Measurements from ENCODE around the gene TMTC4.

GRCh38 chr13:100707818-100708740 lies 33.5 kb upstream of the TMTC4 start:
- TF ChIP-seq CTCF (IDR thresholded peaks at IDR 0.05 in 4 of 5, conservative IDR thresholded peaks at IDR 0.05 in 1 of 5) (no peak), POLR2A (IDR thresholded peaks at IDR 0.05) (no peak)

Measured in gastrocnemius medialis (tissue), 4 donors.